Activated CD4-positive, CD25-positive, alpha-beta regulatory T cell (primary cell): ENCODE results near the gene MFAP3.
"Not testable (repeated sequence)": the region's sequence is repeated elsewhere in the genome, so short reads cannot be mapped to it uniquely, and the experiment has no call there.

Source experiments
- DNase-seq, 4 experiments: peaks; one replicate each; lab custom pipeline; 2025; lab: John Stamatoyannopoulos, UW

The MFAP3 gene

GRCh38 chr5:154038707-154039457, at the start of gene MFAP3, which contains the start of gene FAM114A2:
MFAP3 (plus strand) TSS chr5:154038967; CDS start chr5:154049723, 10,756 bp downstream.
FAM114A2 (minus strand) TSS chr5:154038910; CDS start chr5:154034953, 3,957 bp downstream.
- peak; percentile 69 to 81 (median 74) for DNase-seq

GRCh38 chr5:153991168-153991567, 47.6 kb upstream of the MFAP3 start:
- DNase-seq: no peak

- DNase-seq: no peak
These were observed 40.8 kb upstream of the MFAP3 start for GRCh38 chr5:153998010-153998409.

- no peak for DNase-seq
These were observed 40.0 kb upstream of the MFAP3 start for GRCh38 chr5:153998768-153999167.

GRCh38 chr5:153999995-154000394, 38.8 kb upstream of the MFAP3 start:
- no peak for DNase-seq

GRCh38 chr5:154000703-154001102, 38.1 kb upstream of the MFAP3 start:
- DNase-seq: no peak

GRCh38 chr5:154002093-154002492, 36.7 kb upstream of the MFAP3 start:
- DNase-seq: no peak

GRCh38 chr5:154002511-154003020, 36.2 kb upstream of the MFAP3 start:
- no peak for DNase-seq

- no peak for DNase-seq
These were observed 33.1 kb upstream of the MFAP3 start for GRCh38 chr5:154005648-154006047.

GRCh38 chr5:154010660-154011059, 28.1 kb upstream of the MFAP3 start:
- DNase-seq: no peak

GRCh38 chr5:154015071-154015693, 23.6 kb upstream of the MFAP3 start:
- DNase-seq: no peak

GRCh38 chr5:154018919-154019318, 19.8 kb upstream of the MFAP3 start:
- DNase-seq: not testable (repeated sequence)

- DNase-seq: no peak
These were observed 12.8 kb upstream of the MFAP3 start for GRCh38 chr5:154025951-154026350.

- DNase-seq: no peak
These were observed 6.8 kb upstream of the MFAP3 start for GRCh38 chr5:154031937-154032489.

GRCh38 chr5:154034944-154035343, 3.8 kb upstream of the MFAP3 start:
- no peak for DNase-seq

GRCh38 chr5:154038261-154038706, 483 bp upstream of the MFAP3 start:
- DNase-seq: no peak

GRCh38 chr5:154039458-154039829, 677 bp downstream of the MFAP3 start:
- DNase-seq: no peak

GRCh38 chr5:154042766-154043165, 4.0 kb downstream of the MFAP3 start:
- DNase-seq: no peak

- DNase-seq: no peak
These were observed 5.3 kb downstream of the MFAP3 start for GRCh38 chr5:154044099-154044498.

GRCh38 chr5:154044581-154044980, 5.8 kb downstream of the MFAP3 start:
- no peak for DNase-seq

- no peak for DNase-seq
These were observed 7.7 kb downstream of the MFAP3 start for GRCh38 chr5:154046486-154046885.

GRCh38 chr5:154047324-154047723, 8.6 kb downstream of the MFAP3 start:
- DNase-seq: no peak

GRCh38 chr5:154049636-154050035, 10.9 kb downstream of the MFAP3 start:
- no peak for DNase-seq
